Daoy (cell line): ENCODE results near the gene LCP1. TPM values are rescaled to one million over a fixed set of nuclear protein-coding genes. Genes with fewer than 3 reads are reported as not detected.
"Not testable (repeated sequence)": the region's sequence is repeated elsewhere in the genome, so short reads cannot be mapped to it uniquely, and the experiment has no call there.

Experiments
- DNase-seq: peaks from one replicate; pipeline ENCODE4 v3.0.0-alpha.2; 2015; ENCODE audit warnings: low read depth
- total RNA-seq: library from RNA; depleted of rRNA; stranded (reverse); fragments of >200 nt; shearing (Covaris generic); gene quantifications from 2 replicates; pipeline ENCODE4 v1.2.3, GENCODE V29; 2014; rRNA removed

The LCP1 gene
- 7.9 and 16.5 TPM in 2 replicates for total RNA-seq

GRCh38 chr13:46181840-46182490 is at the start of gene LCP1:
Gene LCP1 (minus strand): TSS chr13:46182177. CDS start chr13:46159662, 22,515 bp downstream.
- DNase-seq, result peak; percentile 10

- DNase-seq, result no peak
These were observed 47.3 kb upstream of the LCP1 start for GRCh38 chr13:46229251-46229650.

- not testable (repeated sequence) for DNase-seq
These were observed 38.3 kb upstream of the LCP1 start for GRCh38 chr13:46220234-46220633.

GRCh38 chr13:46214741-46215140 is 32.8 kb upstream of the LCP1 start:
- DNase-seq, result not testable (repeated sequence)

- DNase-seq, result no peak
These were observed 31.3 kb upstream of the LCP1 start for GRCh38 chr13:46213242-46213641.

GRCh38 chr13:46211483-46212351 is 29.7 kb upstream of the LCP1 start, which contains the start of gene LRRC63:
Gene LRRC63 (plus strand): TSS chr13:46211928. CDS start chr13:46213035, 1,107 bp downstream.
- DNase-seq, result peak; percentile 81

- DNase-seq, result peak; percentile 4
These were observed 29.1 kb upstream of the LCP1 start for GRCh38 chr13:46211116-46211482.

- DNase-seq, result no peak
These were observed 28.5 kb upstream of the LCP1 start for GRCh38 chr13:46210362-46211083.

- no peak for DNase-seq
These were observed 25.9 kb upstream of the LCP1 start for GRCh38 chr13:46207828-46208227.

GRCh38 chr13:46206143-46206542 is 24.2 kb upstream of the LCP1 start:
- no peak for DNase-seq

GRCh38 chr13:46202966-46203365 is 21.0 kb upstream of the LCP1 start:
- DNase-seq, result no peak

- DNase-seq, result no peak
These were observed 20.3 kb upstream of the LCP1 start for GRCh38 chr13:46202188-46202795.

- no peak for DNase-seq
These were observed 16.8 kb upstream of the LCP1 start for GRCh38 chr13:46198696-46199193.

GRCh38 chr13:46197299-46198048 is 15.5 kb upstream of the LCP1 start:
- no peak for DNase-seq

GRCh38 chr13:46195016-46195415 is 13.0 kb upstream of the LCP1 start:
- DNase-seq, result no peak

- DNase-seq, result no peak
These were observed 10.4 kb upstream of the LCP1 start for GRCh38 chr13:46192412-46192811.

GRCh38 chr13:46185634-46186033 is 3.7 kb upstream of the LCP1 start:
- DNase-seq, result no peak

- peak; percentile 30 for DNase-seq
These were observed 2.3 kb upstream of the LCP1 start for GRCh38 chr13:46184277-46184699.

- no peak for DNase-seq
These were observed 1.3 kb upstream of the LCP1 start for GRCh38 chr13:46183018-46183946.

GRCh38 chr13:46182491-46182877 is 507 bp upstream of the LCP1 start:
- no peak for DNase-seq
